K562 (cell line): ENCODE results near the gene F11R. TPM values are rescaled to one million over a fixed set of nuclear protein-coding genes. Genes with fewer than 3 reads are reported as not detected.
"Not testable (repeated sequence)": the region's sequence is repeated elsewhere in the genome, so short reads cannot be mapped to it uniquely, and the experiment has no call there.

Experiments used
- ATAC-seq: fragments of 200-7000 bp; cut with Tn5 transposase; 3 replicates; pipeline ENCODE4 v1.9.1; 2020; ENCODE audit warnings: moderate library complexity
- BruUV-seq: library from RNA; stranded (reverse); fragments of 400-500 nt; replicated peaks from 2 replicates; lab custom pipeline; 2021; lab: Mats Ljungman, UMichigan
- CTCF ChIA-PET: fragments of 300-600 bp; formaldehyde crosslinking; extraction: SDS; loops from one replicate; lab custom pipeline; 2021; ENCODE audit warnings: low intra/inter-chr PET ratio; lab: Yijun Ruan, JAX
- POLR2A ChIA-PET: fragments of 300-600, 350-650 bp; sonication (Branson Sonifier 250); formaldehyde crosslinking; extraction: SDS; loops from one replicate; lab custom pipeline; 2021; ENCODE audit warnings: antibody characterized with exemption, inconsistent platforms; lab: Yijun Ruan, JAX
- DNase-seq, 4 experiments: peaks; one replicate each; pipeline versions ENCODE4 v3.0.0 to v3.0.0-alpha.2; 2011 to 2018; ENCODE audit warnings: low spot score in 3 of 4, mixed read lengths in 3 of 4; ENCODE audit errors: extremely low read depth in 1 of 4
- FAIRE-seq: peaks from 2 replicates; lab custom pipeline; 2011; peaks lifted over from hg19 to GRCh38; lab: Jason Lieb, UNC
- H2AFZ ChIP-seq: 2 replicates; pipeline ENCODE4 v1.6.0; 2011; ENCODE audit warnings: low read depth, low read length, control low read depth, inconsistent platforms
- H3K27ac ChIP-seq: fragments of 200-600 bp; 3 replicates; pipeline ENCODE4 v1.8.0; 2011; ENCODE audit warnings: low read depth, mild to moderate bottlenecking, control low read depth, inconsistent platforms, low read length, moderate library complexity, mixed read lengths; ENCODE audit errors: extremely low read depth
- H3K27me3 ChIP-seq, 2 experiments: fragments of 300-600 bp in 1 of 2; 2 replicates in 1 of 2; 3 replicates in 1 of 2; pipeline versions ENCODE4 v1.6.0 to v1.8.0; 2011; ENCODE audit warnings: inconsistent platforms in 2 of 2, low read length in 2 of 2, mild to moderate bottlenecking in 1 of 2, mixed read lengths in 1 of 2, moderate library complexity in 1 of 2; ENCODE audit not compliant: control insufficient read depth in 2 of 2, insufficient read depth in 2 of 2
- H3K36me3 ChIP-seq: fragments of 300-600 bp; 3 replicates; pipeline ENCODE4 v1.8.0; 2011; ENCODE audit warnings: mild to moderate bottlenecking, low read length, inconsistent platforms; ENCODE audit not compliant: control insufficient read depth, insufficient read depth
- H3K4me1 ChIP-seq, 2 experiments: fragments of 200-600 bp in 1 of 2; replicated peaks in 1 of 2; 2 replicates in 1 of 2; 3 replicates in 1 of 2; pipeline versions ENCODE4 v1.5.1 to v1.8.0; 2011; ENCODE audit warnings: inconsistent platforms in 2 of 2, low read length in 2 of 2, mild to moderate bottlenecking in 1 of 2, mixed read lengths in 1 of 2, moderate library complexity in 1 of 2; ENCODE audit not compliant: control insufficient read depth in 2 of 2, insufficient read depth in 2 of 2
- H3K4me2 ChIP-seq: 2 replicates; pipeline ENCODE4 v1.6.1; 2011; ENCODE audit warnings: low read length, control low read depth, inconsistent platforms, mixed read lengths; ENCODE audit not compliant: insufficient read depth
- H3K4me3 ChIP-seq: fragments of 200-600 bp; sonication (generic), shearing (Covaris generic); 2 replicates; pipeline ENCODE4 v1.5.1; 2016; ENCODE audit warnings: control low read depth, inconsistent platforms
- H3K79me2 ChIP-seq: fragments of 200-600 bp; 3 replicates; pipeline ENCODE4 v1.8.0; 2011; ENCODE audit warnings: low read length, inconsistent platforms; ENCODE audit not compliant: control insufficient read depth, insufficient read depth
- H3K9ac ChIP-seq, 2 experiments: 2 replicates each; pipeline versions ENCODE4 v1.6.0 to v1.6.1; 2011; ENCODE audit warnings: low read depth in 2 of 2, low read length in 2 of 2, control low read depth in 1 of 2, inconsistent platforms in 1 of 2, mild to moderate bottlenecking in 1 of 2, mixed read lengths in 1 of 2; ENCODE audit not compliant: insufficient read depth in 1 of 2
- H3K9me1 ChIP-seq: one replicate; pipeline ENCODE4 v1.6.0; 2011; ENCODE audit warnings: inconsistent platforms, mild to moderate bottlenecking, low read length, moderate library complexity; ENCODE audit not compliant: control insufficient read depth, insufficient read depth
- H3K9me3 ChIP-seq: replicated peaks from 2 replicates; pipeline ENCODE4 v1.5.1; 2011; ENCODE audit warnings: low read depth, low read length, inconsistent platforms; ENCODE audit not compliant: control insufficient read depth, insufficient read depth
- H4K20me1 ChIP-seq: replicated peaks from 2 replicates; pipeline ENCODE4 v1.6.1; 2011; ENCODE audit warnings: low read length, inconsistent platforms, mixed read lengths; ENCODE audit not compliant: control insufficient read depth, insufficient read depth
- WGBS: fragments of 100-300 bp; shearing (Covaris generic); methylation state at CpG from one replicate; pipeline ENCODE4 v1.1.6; 2016; ENCODE audit warnings: low coverage, mixed read lengths; ENCODE audit not compliant: insufficient coverage; ENCODE audit errors: missing lambda C conversion rate; 5-methylcytosine and 5-hydroxymethylcytosine counted together
- in situ Hi-C: fragments of 300-500 bp; cut with MboI; formaldehyde crosslinking; loops from 4 replicates; pipeline ENCODE4 v1.15.0; 2018; ENCODE audit warnings: inconsistent platforms, mixed read lengths
- intact Hi-C: fragments of 100-400 bp; cut with micrococcal nuclease; formaldehyde crosslinking; loops from 2 replicates; pipeline ENCODE4 v1.14.2; 2022
- polyA plus RNA-seq, 8 experiments: library from polyadenylated mRNA; depleted of rRNA in 4 of 8; stranded (reverse) in 5 of 8; unstranded in 3 of 8; fragments of >200 nt; fragmentation: Nextera tagmentation in 2 of 8; fragmentation: Illumina TruSeq in 1 of 8; extraction: Ambion mirVana in 2 of 8; extraction: Trizol in 1 of 8; gene quantifications; 2 replicates each; pipeline versions ENCODE4 v1.2.1 to v1.2.3, GENCODE V29; 2011 to 2014; ENCODE audit warnings: inconsistent platforms in 1 of 8, missing spikeins in 1 of 8
- total RNA-seq, 7 experiments: library from RNA; depleted of rRNA in 6 of 7; stranded (reverse); fragments of >200 nt in 6 of 7; fragmentation: Illumina TruSeq in 2 of 7; extraction: Trizol in 2 of 7; gene quantifications; 2 replicates each; pipeline versions ENCODE4 v1.2.1 to v1.2.3, GENCODE V29; 2011 to 2021; ENCODE audit warnings: low replicate concordance in 1 of 7

F11R gene
- total and polyA plus RNA-seq, 9 of the 15 experiments (the other 6 are each of a cell fraction or from before 2014, with no cell fraction given): 27.4 to 187 (median 52.5) TPM

DNA sequence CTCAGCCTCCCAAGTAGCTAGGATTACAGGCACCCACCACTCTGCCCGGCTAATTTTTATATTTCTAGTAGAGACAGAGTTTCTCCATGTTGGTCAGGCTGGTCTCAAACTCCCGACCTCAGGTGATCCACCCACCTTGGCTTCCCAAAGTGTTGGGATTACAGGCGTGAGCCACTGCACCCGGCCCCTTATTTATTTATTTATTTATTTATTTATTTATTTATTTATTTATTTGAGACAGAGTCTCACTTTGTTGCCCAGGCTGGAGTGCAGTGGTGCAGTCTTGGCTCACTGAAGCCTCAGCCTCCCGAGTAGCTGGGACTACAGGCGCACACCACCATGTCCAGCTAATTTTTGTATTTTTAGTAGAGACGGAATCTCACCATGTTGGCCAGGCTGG is 44.7 kb upstream of the F11R start:
- H2AFZ ChIP-seq, BruUV-seq, FAIRE-seq, intact Hi-C loops, H3K4me2 ChIP-seq, H3K27me3 ChIP-seq, H3K27ac ChIP-seq, H3K36me3 ChIP-seq, H3K79me2 ChIP-seq, in situ Hi-C loops, DNase-seq, H3K9me3 ChIP-seq, H4K20me1 ChIP-seq, H3K4me3 ChIP-seq, H3K9ac ChIP-seq, ATAC-seq, H3K9me1 ChIP-seq: not testable (repeated sequence)
- POLR2A ChIA-PET: interaction anchor here (1.6 to 2.2 kb wide), 2 partner anchors 13 to 20 kb away, joined by 4 to 11 read pairs; partner anchors contain the start of gene USF1
- peaks cover 7 to 18% of the 10 kb centered on the region in 2 experiments; a peak in 4 of 5 replicates for H3K4me1 ChIP-seq
- CTCF ChIA-PET: interaction anchor here (0.6 kb wide), 1 partner anchor 58 kb away, joined by 4 read pairs; no protein-coding TSS in a partner anchor
- WGBS: 50% methylated on average over 7 of the region's 7 CpGs

- 4% methylated on average over 6 of the region's 6 CpGs for WGBS
- POLR2A ChIA-PET: interaction anchor here (2.2 kb wide), 1 partner anchor 18 kb away, joined by 11 read pairs; the partner anchor contains the start of gene USF1
- H3K27ac ChIP-seq, H3K9me3 ChIP-seq, H2AFZ ChIP-seq, H3K79me2 ChIP-seq, H3K4me3 ChIP-seq, H3K9ac ChIP-seq, H3K36me3 ChIP-seq, ATAC-seq, BruUV-seq, H4K20me1 ChIP-seq, H3K9me1 ChIP-seq, FAIRE-seq, intact Hi-C loops, DNase-seq, CTCF ChIA-PET, H3K4me2 ChIP-seq, in situ Hi-C loops, H3K27me3 ChIP-seq: not testable (repeated sequence)
- peaks cover 0 to 18% of the 10 kb centered on the region in 2 experiments for H3K4me1 ChIP-seq
These were observed 43.0 kb upstream of the F11R start for GRCh38 chr1:161063936-161064335.
